Activated CD4-positive, alpha-beta T cell treated with anti-CD3 and anti-CD28 coated beads, Interleukin-10, Interleukin-2, amounts not matched to agents 100 ng/mL and 50 ng/mL, durations not matched to agents 16 hours and 8 hours (primary cell): Measurements from ENCODE around the gene ASTN2.
A peak's percentile ranks its signal among the peaks of the same experiment; 100 is the strongest.

Experiments
- DNase-seq: peaks from one replicate; pipeline ENCODE4 v3.0.0-alpha.2; 2020

The ASTN2 gene

GRCh38 chr9:116789081-116789480 is 625.8 kb downstream of the ASTN2 start:
- no peak for DNase-seq

GRCh38 chr9:116786737-116787136 is 628.1 kb downstream of the ASTN2 start:
- no peak for DNase-seq

GRCh38 chr9:116777116-116777515 is 637.7 kb downstream of the ASTN2 start:
- DNase-seq, result no peak

- DNase-seq, result no peak
Observed at GRCh38 chr9:116774421-116775180, 640.3 kb downstream of the ASTN2 start.

- DNase-seq, result no peak
Observed at GRCh38 chr9:116767219-116767618, 647.6 kb downstream of the ASTN2 start.

- DNase-seq, result no peak
Observed at GRCh38 chr9:116765011-116765410, 649.8 kb downstream of the ASTN2 start.

GRCh38 chr9:116763770-116764169 is 651.1 kb downstream of the ASTN2 start:
- no peak for DNase-seq

- no peak for DNase-seq
Observed at GRCh38 chr9:116760636-116761035, 654.2 kb downstream of the ASTN2 start.

- no peak for DNase-seq
Observed at GRCh38 chr9:116757030-116757429, 657.8 kb downstream of the ASTN2 start.

GRCh38 chr9:116753389-116753788 is 661.5 kb downstream of the ASTN2 start:
- no peak for DNase-seq

- no peak for DNase-seq
Observed at GRCh38 chr9:116750510-116750909, 664.3 kb downstream of the ASTN2 start.

- no peak for DNase-seq
Observed at GRCh38 chr9:116749772-116750171, 665.1 kb downstream of the ASTN2 start.

GRCh38 chr9:116749176-116749575 is 665.7 kb downstream of the ASTN2 start:
- DNase-seq, result no peak

- DNase-seq, result no peak
Observed at GRCh38 chr9:116741742-116742141, 673.1 kb downstream of the ASTN2 start.

GRCh38 chr9:116741086-116741740 is 673.6 kb downstream of the ASTN2 start:
- no peak for DNase-seq

GRCh38 chr9:116737152-116737546 is 677.7 kb downstream of the ASTN2 start:
- peak; percentile 73 for DNase-seq

GRCh38 chr9:116736399-116737151 is 678.3 kb downstream of the ASTN2 start:
- no peak for DNase-seq

- no peak for DNase-seq
Observed at GRCh38 chr9:116733010-116733641, 681.7 kb downstream of the ASTN2 start.

- no peak for DNase-seq
Observed at GRCh38 chr9:116726602-116727001, 688.3 kb downstream of the ASTN2 start.

GRCh38 chr9:116724123-116724522 is 690.7 kb downstream of the ASTN2 start:
- DNase-seq, result no peak

- no peak for DNase-seq
Observed at GRCh38 chr9:116721944-116722343, 692.9 kb downstream of the ASTN2 start.

- no peak for DNase-seq
Observed at GRCh38 chr9:116721411-116721810, 693.4 kb downstream of the ASTN2 start.

- no peak for DNase-seq
Observed at GRCh38 chr9:116720111-116720510, 694.7 kb downstream of the ASTN2 start.
